ENCODE data around the gene AURKAIP1. TPM values are rescaled to one million over a fixed set of nuclear protein-coding genes. Genes with fewer than 3 reads are reported as not detected.

The AURKAIP1 gene
- polyA plus RNA-seq, 1 of the 3 experiments (the other 2 are of a cell fraction): 214 TPM

GRCh38 chr1:1335792-1336248, 39.2 kb downstream of the AURKAIP1 start:
- no peak for DNase-seq
- H3K27ac ChIP-seq (ENCODE audit: low read depth in 2 of 2, low read length in 1 of 2): no peak overlapping the region
- peaks cover 2% of the 10 kb centered on the region; the same call in 1 of the 2 replicates for H4K20me1 ChIP-seq (ENCODE audit: insufficient read depth)
- H3K4me1 ChIP-seq (ENCODE audit: control insufficient read depth in 1 of 2, insufficient read depth in 2 of 2, low read depth in 1 of 2, low read length in 1 of 2): peaks cover 0 to 5% of the 10 kb centered on the region in 2 experiments; a peak in 1 of 4 replicates
- H3K9me2 ChIP-seq: no peaks in the 10 kb centered on the region
- no peak overlapping the region for H3K4me3 ChIP-seq (ENCODE audit: low read depth in 2 of 2, low read length in 1 of 2)
- H3K9ac ChIP-seq: no peak overlapping the region
- H3K79me2 ChIP-seq (ENCODE audit: insufficient read depth): no peaks in the 10 kb centered on the region
- no peaks in the 10 kb centered on the region for H3K27me3 ChIP-seq (ENCODE audit: insufficient read depth)
- H3F3A ChIP-seq (replicated peaks; ENCODE audit: insufficient read depth): no peaks in the 10 kb centered on the region
- POLR2A ChIA-PET: no interaction called here
- 91% methylated on average over 8 of the region's 21 CpGs for WGBS (ENCODE audit: low lambda C conversion rate)
- peaks cover 0 to 20% of the 10 kb centered on the region in 2 experiments for H3K36me3 ChIP-seq (replicated peaks in 1 of 2; ENCODE audit: control insufficient read depth in 1 of 2, insufficient read depth in 2 of 2, low read length in 1 of 2)
- H2AFZ ChIP-seq (ENCODE audit: low read depth): no peak overlapping the region
- TF ChIP-seq MXI1 (IDR thresholded peaks at IDR 0.05; ENCODE audit: low read depth, low read length): no peak
- TF ChIP-seq CTCF (IDR thresholded peaks at IDR 0.05): no peak
- H3K4me2 ChIP-seq: no peak overlapping the region
- CTCF ChIA-PET: interaction anchor here (1.0 to 3.6 kb wide), 3 partner anchors 8 to 16 kb away, joined by 3 to 16 read pairs (median 8); no protein-coding TSS in a partner anchor
- H3K9me3 ChIP-seq: no peaks in the 10 kb centered on the region

- no peak overlapping the region for H3K4me2 ChIP-seq
- H3K27me3 ChIP-seq (ENCODE audit: insufficient read depth): no peaks in the 10 kb centered on the region
- no peak overlapping the region for H3K4me3 ChIP-seq (ENCODE audit: low read depth in 2 of 2, low read length in 1 of 2)
- H3K9ac ChIP-seq: no peak overlapping the region
- H2AFZ ChIP-seq (ENCODE audit: low read depth): no peak overlapping the region
- peaks cover 0 to 10% of the 10 kb centered on the region in 2 experiments; a peak in 1 of 4 replicates for H3K4me1 ChIP-seq (ENCODE audit: control insufficient read depth in 1 of 2, insufficient read depth in 2 of 2, low read depth in 1 of 2, low read length in 1 of 2)
- H3K36me3 ChIP-seq (replicated peaks in 1 of 2; ENCODE audit: control insufficient read depth in 1 of 2, insufficient read depth in 2 of 2, low read length in 1 of 2): peaks cover 0 to 20% of the 10 kb centered on the region in 2 experiments
- no peaks in the 10 kb centered on the region for H3K9me2 ChIP-seq
- no peak for TF ChIP-seq SIN3A (IDR thresholded peaks at IDR 0.05; ENCODE audit: borderline replicate concordance, low read depth, low read length)
- no peak for TF ChIP-seq MAX (IDR thresholded peaks at IDR 0.05; ENCODE audit: low read depth)
- TF ChIP-seq YY1 (IDR thresholded peaks at IDR 0.05; ENCODE audit: low read depth): no peak
- TF ChIP-seq POLR2AphosphoS5 (IDR thresholded peaks at IDR 0.05; ENCODE audit: low read depth, low read length): no peak
- TF ChIP-seq FOXJ3 (CRISPR knock-in tag; IDR thresholded peaks at IDR 0.05): no peak
- TF ChIP-seq TCF12 (IDR thresholded peaks at IDR 0.05): no peak
- no peak for TF ChIP-seq EZH2phosphoT487 (IDR thresholded peaks at IDR 0.05; ENCODE audit: borderline replicate concordance, low read depth)
- no peak for TF ChIP-seq RCOR1 (IDR thresholded peaks at IDR 0.05; ENCODE audit: low read length)
- no peak for TF ChIP-seq USF1 (IDR thresholded peaks at IDR 0.05; ENCODE audit: borderline replicate concordance, low read depth)
- TF ChIP-seq CHD2 (IDR thresholded peaks at IDR 0.05; ENCODE audit: low read length, partially characterized antibody): no peak
- no peak for TF ChIP-seq ELF1 (IDR thresholded peaks at IDR 0.05)
- WGBS (ENCODE audit: low lambda C conversion rate): 91% methylated on average over 13 of the region's 16 CpGs
- no peak overlapping the region for H3K27ac ChIP-seq (ENCODE audit: low read depth in 2 of 2, low read length in 1 of 2)
- H3F3A ChIP-seq (replicated peaks; ENCODE audit: insufficient read depth): no peaks in the 10 kb centered on the region
- no peak for DNase-seq
- no peaks in the 10 kb centered on the region for H3K9me3 ChIP-seq
- POLR2A ChIA-PET: no interaction called here
- CTCF ChIA-PET: interaction anchor here (1.5 to 3.6 kb wide), 3 partner anchors 9 to 30 kb away, joined by 3 to 16 read pairs (median 8); no protein-coding TSS in a partner anchor
- no peaks in the 10 kb centered on the region; the same call in 1 of the 2 replicates for H4K20me1 ChIP-seq (ENCODE audit: insufficient read depth)
- no peaks in the 10 kb centered on the region for H3K79me2 ChIP-seq (ENCODE audit: insufficient read depth)
Observed at GRCh38 chr1:1335283-1335682, 39.7 kb downstream of the AURKAIP1 start.
